ENCODE data around the gene RNF212B.

DNA sequence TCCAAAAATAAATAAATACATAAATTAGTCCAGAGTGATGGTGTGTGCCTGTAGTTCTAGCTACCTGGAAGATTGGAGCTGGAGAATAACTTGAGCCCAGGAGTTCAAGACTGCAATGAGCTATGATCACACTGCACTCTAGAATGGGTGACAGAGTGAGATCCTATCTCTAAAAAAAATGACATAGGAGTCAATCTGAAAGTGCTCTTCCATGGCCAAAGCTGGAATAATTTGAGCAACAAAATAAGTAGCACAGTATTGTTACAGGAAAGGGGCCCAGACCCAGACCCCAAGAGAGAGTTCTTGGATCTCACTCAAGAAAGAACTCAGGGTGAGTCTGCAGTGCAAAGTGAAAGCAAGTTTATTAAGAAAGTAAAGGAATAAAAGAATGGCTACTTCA is 29.4 kb upstream of the RNF212B start:
- TF ChIP-seq POLR2A (IDR thresholded peaks at IDR 0.05; ENCODE audit: low read length) (no peak), NPAS2 (CRISPR knock-in tag; IDR thresholded peaks at IDR 0.05; ENCODE audit: borderline replicate concordance) (no peak), ESRRA (IDR thresholded peaks at IDR 0.05; ENCODE audit: borderline replicate concordance, low read length) (no peak), RFX5 (IDR thresholded peaks at IDR 0.05) (no peak)
- TF ChIP-seq, protein P1, sequence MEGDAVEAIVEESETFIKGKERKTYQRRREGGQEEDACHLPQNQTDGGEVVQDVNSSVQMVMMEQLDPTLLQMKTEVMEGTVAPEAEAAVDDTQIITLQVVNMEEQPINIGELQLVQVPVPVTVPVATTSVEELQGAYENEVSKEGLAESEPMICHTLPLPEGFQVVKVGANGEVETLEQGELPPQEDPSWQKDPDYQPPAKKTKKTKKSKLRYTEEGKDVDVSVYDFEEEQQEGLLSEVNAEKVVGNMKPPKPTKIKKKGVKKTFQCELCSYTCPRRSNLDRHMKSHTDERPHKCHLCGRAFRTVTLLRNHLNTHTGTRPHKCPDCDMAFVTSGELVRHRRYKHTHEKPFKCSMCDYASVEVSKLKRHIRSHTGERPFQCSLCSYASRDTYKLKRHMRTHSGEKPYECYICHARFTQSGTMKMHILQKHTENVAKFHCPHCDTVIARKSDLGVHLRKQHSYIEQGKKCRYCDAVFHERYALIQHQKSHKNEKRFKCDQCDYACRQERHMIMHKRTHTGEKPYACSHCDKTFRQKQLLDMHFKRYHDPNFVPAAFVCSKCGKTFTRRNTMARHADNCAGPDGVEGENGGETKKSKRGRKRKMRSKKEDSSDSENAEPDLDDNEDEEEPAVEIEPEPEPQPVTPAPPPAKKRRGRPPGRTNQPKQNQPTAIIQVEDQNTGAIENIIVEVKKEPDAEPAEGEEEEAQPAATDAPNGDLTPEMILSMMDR (IDR thresholded peaks at IDR 0.05): no peak
